Upper lobe of left lung (tissue), 6 donors: ENCODE data around the gene ENGASE. TPM values are rescaled to one million over a fixed set of nuclear protein-coding genes. Genes with fewer than 3 reads are reported as not detected.

ENCODE experiments used
- ATAC-seq, 2 donors: fragments of 200-7000 bp; cut with Tn5 transposase; one replicate each; pipeline ENCODE4 v1.9.1; 2022; ENCODE audit warnings: mild to moderate bottlenecking in 2 of 2, moderate library complexity in 2 of 2; ENCODE audit not compliant: low FRiP score in 2 of 2
- DNase-seq, 2 donors: peaks; one replicate each; pipeline ENCODE4 v3.0.0-alpha.2; 2019 to 2020
- H3K27ac ChIP-seq, 4 donors: fragments of 200-600 bp; sonication (generic); one replicate each; pipeline ENCODE4 v1.5.1; 2016 to 2019
- H3K27me3 ChIP-seq, 4 donors: fragments of 200-600 bp; sonication (generic); one replicate each; pipeline ENCODE4 v1.5.1; 2017 to 2019
- H3K36me3 ChIP-seq, 4 donors: fragments of 200-600 bp; sonication (generic); one replicate each; pipeline ENCODE4 v1.5.1; 2016 to 2019
- H3K4me1 ChIP-seq, 4 donors: fragments of 200-600 bp; sonication (generic); one replicate each; pipeline ENCODE4 v1.5.1; 2018 to 2019
- H3K4me3 ChIP-seq, 4 donors: fragments of 200-600 bp; sonication (generic); one replicate each; pipeline ENCODE4 v1.5.1; 2017 to 2019; ENCODE audit warnings: mild to moderate bottlenecking in 2 of 4, moderate library complexity in 1 of 4
- H3K9me3 ChIP-seq, 4 donors: fragments of 200-600 bp; sonication (generic); one replicate each; pipeline ENCODE4 v1.5.1; 2018 to 2019
- EP300 ChIP-seq, 4 donors: sonication (generic); formaldehyde crosslinking; IDR thresholded peaks; one replicate each; pipeline ENCODE4 v1.5.1; 2017; ENCODE audit warnings: antibody characterized with exemption in 4 of 4, control low read depth in 2 of 4
- POLR2A ChIP-seq, 4 donors: fragments of 450-650 bp; IDR thresholded peaks; one replicate each; pipeline ENCODE4 v1.5.1; 2016 to 2017; ENCODE audit warnings: antibody characterized with exemption in 4 of 4, mild to moderate bottlenecking in 2 of 4
- POLR2AphosphoS5 ChIP-seq, 2 donors: sonication (generic); formaldehyde crosslinking; IDR thresholded peaks; one replicate each; pipeline ENCODE4 v1.5.1; 2017; ENCODE audit warnings: antibody characterized with exemption in 2 of 2
- whole genome bisulfite sequencing, 2 donors: methylation state at CpG; one replicate each; pipeline ENCODE4 v1.1.5; 2017 to 2018; 5-methylcytosine and 5-hydroxymethylcytosine counted together
- total RNA-seq, 6 donors: library from RNA; depleted of rRNA in 4 of 6; stranded (reverse); fragments of >200 nt in 4 of 6; gene quantifications; one replicate each; pipeline versions ENCODE4 v1.1.0 to v1.2.1, GENCODE V29; 2016 to 2021
- TF ChIP-seq, protein P1 (sequence below), 6 experiments: fragments of 450-650 bp in 4 of 6; fragments of 200-600 bp in 2 of 6; sonication (generic) in 2 of 6; IDR thresholded peaks; one replicate each; pipeline ENCODE4 v1.5.1; 2016 to 2019; ENCODE audit warnings: antibody characterized with exemption in 6 of 6
- donor health status: DM: no; HTN: no; CAD: no; lungs with moderate emphysema.
- donor health status: DM: no; HTN: yes; CAD: no; lungs with severe emphysema.

Gene ENGASE
- total RNA-seq, 6 donors from 2014 or later: 17.2 to 320 (median 55.9) TPM

DNA sequence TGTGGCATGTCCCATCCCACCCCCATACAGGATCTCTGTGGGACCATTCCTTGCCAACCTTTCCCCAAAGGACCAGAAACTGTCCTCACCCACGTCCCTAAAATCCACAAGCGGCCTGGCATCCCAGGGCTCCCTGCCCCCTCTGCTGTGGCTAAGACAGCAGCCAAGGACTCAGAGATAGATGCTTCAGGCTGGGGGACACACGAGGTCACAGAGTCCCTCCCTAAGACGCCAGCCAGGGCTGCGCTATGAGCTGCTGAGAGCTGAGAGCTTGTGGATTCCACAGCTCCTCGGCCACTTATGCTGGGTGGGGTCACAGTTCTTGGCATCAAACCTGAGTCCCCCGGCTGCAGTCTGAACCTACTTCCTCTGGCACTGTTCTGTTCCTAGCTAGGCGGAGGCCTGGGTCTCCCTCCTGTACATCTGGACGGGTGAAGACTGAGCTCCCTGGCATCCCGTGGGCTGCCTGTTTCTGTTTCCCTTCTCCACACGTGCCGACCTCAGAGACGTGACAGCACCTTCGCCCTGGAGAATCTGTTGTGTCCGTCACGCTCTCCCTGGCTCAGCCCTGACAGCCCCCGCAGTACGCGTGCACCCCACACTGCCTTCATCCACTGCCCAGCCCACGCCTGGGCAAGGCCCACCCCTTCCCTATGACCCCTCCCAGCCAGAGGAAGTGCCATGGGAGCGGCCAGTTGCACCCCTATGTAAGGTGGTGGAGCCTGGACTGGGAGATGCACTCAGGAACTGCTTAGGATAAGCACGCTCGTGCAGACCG, 61.2 kb downstream of the ENGASE start:
- Histone ChIP-seq H3K4me3 (no peak overlapping the region), H3K4me1 (no peaks in the 10 kb centered on the region), H3K27ac (no peak overlapping the region), H3K36me3 (no peaks in the 10 kb centered on the region), H3K9me3 (no peaks in the 10 kb centered on the region), H3K27me3 (no peaks in the 10 kb centered on the region)
- ATAC-seq (no peak), DNase-seq (no peak)
- no peak for TF ChIP-seq POLR2A (IDR thresholded peaks at IDR 0.05)
- TF ChIP-seq EP300 (IDR thresholded peaks at IDR 0.05): no peak
- TF ChIP-seq POLR2AphosphoS5 (IDR thresholded peaks at IDR 0.05): no peak
- TF ChIP-seq, protein P1, sequence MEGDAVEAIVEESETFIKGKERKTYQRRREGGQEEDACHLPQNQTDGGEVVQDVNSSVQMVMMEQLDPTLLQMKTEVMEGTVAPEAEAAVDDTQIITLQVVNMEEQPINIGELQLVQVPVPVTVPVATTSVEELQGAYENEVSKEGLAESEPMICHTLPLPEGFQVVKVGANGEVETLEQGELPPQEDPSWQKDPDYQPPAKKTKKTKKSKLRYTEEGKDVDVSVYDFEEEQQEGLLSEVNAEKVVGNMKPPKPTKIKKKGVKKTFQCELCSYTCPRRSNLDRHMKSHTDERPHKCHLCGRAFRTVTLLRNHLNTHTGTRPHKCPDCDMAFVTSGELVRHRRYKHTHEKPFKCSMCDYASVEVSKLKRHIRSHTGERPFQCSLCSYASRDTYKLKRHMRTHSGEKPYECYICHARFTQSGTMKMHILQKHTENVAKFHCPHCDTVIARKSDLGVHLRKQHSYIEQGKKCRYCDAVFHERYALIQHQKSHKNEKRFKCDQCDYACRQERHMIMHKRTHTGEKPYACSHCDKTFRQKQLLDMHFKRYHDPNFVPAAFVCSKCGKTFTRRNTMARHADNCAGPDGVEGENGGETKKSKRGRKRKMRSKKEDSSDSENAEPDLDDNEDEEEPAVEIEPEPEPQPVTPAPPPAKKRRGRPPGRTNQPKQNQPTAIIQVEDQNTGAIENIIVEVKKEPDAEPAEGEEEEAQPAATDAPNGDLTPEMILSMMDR (IDR thresholded peaks at IDR 0.05): no peak
- 60 to 66% methylated on average over 6 to 24 of the region's 24 CpGs for WGBS, 2 donors

Other genes starting within 250 kb of the ENGASE start
- 10 to 100 TPM; 31.1 to 76.5 (median 55.4) TPM for gene USP36, start 234.0 kb upstream of the ENGASE start, total RNA-seq
- gene CEP295NL, start 171.6 kb upstream of the ENGASE start, total RNA-seq: 10 to 100 TPM in 2 of 6 donors, 1 to 10 TPM in 4; 2.6 to 61.8 (median 4.2) TPM
- gene TIMP2, start 149.4 kb upstream of the ENGASE start, total RNA-seq: 100 to 1,000 TPM in 4 of 6 donors, 10 to 100 TPM in 2; 60.8 to 313 (median 145) TPM
- gene LGALS3BP, start 94.9 kb upstream of the ENGASE start, total RNA-seq: 1,000 to 10,000 TPM in 1 of 6 donors, 100 to 1,000 TPM in 5; 257 to 1,111 (median 533) TPM
- gene CANT1, start 65.1 kb upstream of the ENGASE start, total RNA-seq: 10 to 100 TPM; 19.5 to 77.8 (median 38.6) TPM
- 10 to 100 TPM in 4 of 6 donors, 1 to 10 TPM in 2; 9.3 to 30.4 (median 14.1) TPM for gene C1QTNF1, start 50.7 kb upstream of the ENGASE start, total RNA-seq